HepG2 (cell line): ENCODE results near the gene CD28. TPM values are rescaled to one million over a fixed set of nuclear protein-coding genes. Genes with fewer than 3 reads are reported as not detected.

Source experiments
- ATAC-seq: fragments of 200-7000 bp; cut with Tn5 transposase; 3 replicates; pipeline ENCODE4 v1.9.1; 2020; ENCODE audit warnings: mild to moderate bottlenecking, moderate library complexity
- BruUV-seq: library from RNA; stranded (reverse); fragments of 400-500 nt; replicated peaks from 2 replicates; lab custom pipeline; 2021; lab: Mats Ljungman, UMichigan
- CTCF ChIA-PET: fragments of 300-600 bp; formaldehyde crosslinking; extraction: SDS; loops from one replicate; lab custom pipeline; 2021; ENCODE audit warnings: low total read pairs, inconsistent platforms, low intra/inter-chr PET ratio; lab: Yijun Ruan, JAX
- POLR2A ChIA-PET: fragments of 350-600 bp; sonication (Branson Sonifier 250); formaldehyde crosslinking; loops from one replicate; lab custom pipeline; 2020; ENCODE audit warnings: antibody characterized with exemption, inconsistent platforms; lab: Yijun Ruan, JAX
- DNase-seq: peaks from one replicate; pipeline ENCODE4 v3.0.0-alpha.2; 2015; ENCODE audit warnings: low spot score
- FAIRE-seq: peaks from 3 replicates; lab custom pipeline; 2011; peaks lifted over from hg19 to GRCh38; lab: Jason Lieb, UNC
- H2AFZ ChIP-seq: one replicate; pipeline ENCODE4 v1.6.1; 2011; ENCODE audit warnings: low read length, inconsistent platforms
- H3K27ac ChIP-seq: fragments of 300-600 bp; 3 replicates; pipeline ENCODE4 v1.8.0; 2011; ENCODE audit warnings: mixed run types, mild to moderate bottlenecking, mixed read lengths, low read length, inconsistent platforms; ENCODE audit not compliant: insufficient read depth; ENCODE audit errors: extremely low read length
- H3K27me3 ChIP-seq, 2 experiments: fragments of 200-600 bp in 1 of 2; 2 replicates in 1 of 2; 3 replicates in 1 of 2; pipeline versions ENCODE4 v1.6.0 to v1.8.0; 2011; ENCODE audit warnings: low read length in 2 of 2, mild to moderate bottlenecking in 2 of 2, moderate library complexity in 2 of 2, inconsistent platforms in 1 of 2; ENCODE audit not compliant: insufficient read depth in 2 of 2, control insufficient read depth in 1 of 2
- H3K36me3 ChIP-seq, 2 experiments: fragments of 200-600 bp in 1 of 2; replicated peaks in 1 of 2; 2 replicates in 1 of 2; 3 replicates in 1 of 2; pipeline versions ENCODE4 v1.5.1 to v1.8.0; 2011; ENCODE audit warnings: low read length in 2 of 2, inconsistent platforms in 1 of 2; ENCODE audit not compliant: insufficient read depth in 2 of 2, control insufficient read depth in 1 of 2
- H3K4me1 ChIP-seq: 2 replicates; pipeline ENCODE4 v1.5.1; 2012; ENCODE audit warnings: low read length, inconsistent platforms; ENCODE audit not compliant: insufficient read depth
- H3K4me2 ChIP-seq: 2 replicates; pipeline ENCODE4 v1.6.0; 2011; ENCODE audit warnings: low read depth, low read length, inconsistent platforms
- H3K4me3 ChIP-seq, 3 experiments: fragments of 200-600 bp in 1 of 3; sonication (generic), shearing (Covaris generic) in 1 of 3; replicated peaks in 1 of 3; 2 replicates each; pipeline ENCODE4 v1.5.1; 2011 to 2016; ENCODE audit warnings: low read length in 3 of 3, inconsistent platforms in 2 of 3, low read depth in 2 of 3, mild to moderate bottlenecking in 2 of 3, control low read depth in 1 of 3, mixed read lengths in 1 of 3; ENCODE audit not compliant: insufficient read depth in 1 of 3
- H3K79me2 ChIP-seq: one replicate; pipeline ENCODE4 v1.6.1; 2011; ENCODE audit warnings: low read length, inconsistent platforms; ENCODE audit not compliant: insufficient read depth
- H3K9ac ChIP-seq: 2 replicates; pipeline ENCODE4 v1.6.0; 2011; ENCODE audit warnings: mild to moderate bottlenecking, low read depth, low read length, inconsistent platforms; ENCODE audit not compliant: insufficient read depth
- H3K9me3 ChIP-seq: 2 replicates; pipeline ENCODE4 v1.5.1; 2012; ENCODE audit warnings: mild to moderate bottlenecking, low read length
- H4K20me1 ChIP-seq: 2 replicates; pipeline ENCODE4 v1.6.0; 2011; ENCODE audit warnings: inconsistent platforms, mild to moderate bottlenecking, low read length, moderate library complexity; ENCODE audit not compliant: insufficient read depth
- HNRNPH1 ChIP-seq: fragments of 200-400 bp; formaldehyde crosslinking; optimal IDR thresholded peaks from 2 replicates; pipeline ENCODE3; 2017; ENCODE audit warnings: mild to moderate bottlenecking, low read depth, low read length
- RFX1 ChIP-seq: fragments of 450-650 bp; IDR thresholded peaks from 2 replicates; pipeline ENCODE4 v1.6.1; 2017
- SATB2 ChIP-seq: sonication (generic); formaldehyde crosslinking; IDR thresholded peaks from 2 replicates; pipeline ENCODE4 v1.5.0; 2020; ENCODE audit warnings: missing genetic modification reagents
- ZBTB44 ChIP-seq: sonication (generic); formaldehyde crosslinking; IDR thresholded peaks from 2 replicates; pipeline ENCODE4 v1.4.0; 2020; ENCODE audit warnings: missing genetic modification reagents
- ZNF609 ChIP-seq: sonication (generic); formaldehyde crosslinking; IDR thresholded peaks from 2 replicates; pipeline ENCODE4 v1.4.0; 2020; ENCODE audit warnings: mild to moderate bottlenecking, missing genetic modification reagents, borderline replicate concordance
- ZSCAN29 ChIP-seq: sonication (generic); formaldehyde crosslinking; conservative IDR thresholded peaks from 2 replicates; pipeline ENCODE4 v1.4.0; 2020; ENCODE audit warnings: mild to moderate bottlenecking, missing genetic modification reagents
- WGBS: methylation state at CpG from one replicate; pipeline ENCODE4 v1.1.6; 2017; ENCODE audit warnings: low lambda C conversion rate; 5-methylcytosine and 5-hydroxymethylcytosine counted together
- in situ Hi-C: cut with HindIII; loops from 2 replicates; pipeline ENCODE4 v1.10.0; 2017; ENCODE audit warnings: low pct_unique_long_range_greater_than_20kb; ENCODE audit not compliant: extremely low pct_ligation_motif_present
- intact Hi-C: fragments of 100-400 bp; cut with micrococcal nuclease; formaldehyde crosslinking; loops from one replicate; pipeline ENCODE4 v1.10.0; 2022; ENCODE audit not compliant: unreplicated experiment
- polyA plus RNA-seq, 8 experiments: library from polyadenylated mRNA; depleted of rRNA in 3 of 8; stranded (reverse) in 7 of 8; unstranded in 1 of 8; fragments of >200 nt; fragmentation: Illumina TruSeq in 4 of 8; extraction: Trizol in 4 of 8; gene quantifications; 2 replicates each; pipeline versions ENCODE4 v1.2.1 to v1.2.3, GENCODE V29; 2011 to 2016; ENCODE audit warnings: low read depth in 4 of 8, missing spikeins in 1 of 8, mixed read lengths in 1 of 8; ENCODE audit not compliant: insufficient read depth in 1 of 8
- total RNA-seq, 5 experiments: library from RNA; depleted of rRNA; stranded (reverse); fragments of >200 nt; fragmentation: Illumina TruSeq; extraction: Trizol; gene quantifications; 2 replicates each; pipeline ENCODE4 v1.2.3, GENCODE V29; 2016; ENCODE audit warnings: low read depth in 1 of 5

The CD28 gene
- total and polyA plus RNA-seq, 2 of the 13 experiments (the other 11 are each of a cell fraction or from before 2014, with no cell fraction given): not detected

GRCh38 chr2:203743441-203743981 is 37.1 kb downstream of the CD28 start:
- ATAC-seq (no peak), FAIRE-seq (no peak), DNase-seq (no peak)
- Histone ChIP-seq H3K4me2 (no peak overlapping the region), H3K4me1 (peaks cover 11% of the 10 kb centered on the region), H4K20me1 (no peaks in the 10 kb centered on the region), H3K4me3 (no peak overlapping the region), H2AFZ (no peak overlapping the region), H3K9me3 (no peaks in the 10 kb centered on the region), H3K79me2 (no peaks in the 10 kb centered on the region), H3K27ac (no peak overlapping the region), H3K9ac (no peak overlapping the region), H3K36me3 (no peaks in the 10 kb centered on the region), H3K27me3 (no peaks in the 10 kb centered on the region; a peak in 1 of 5 replicates)
- POLR2A ChIA-PET: no interaction called here
- TF ChIP-seq SATB2 (no peak), HNRNPH1 (no peak), ZSCAN29 (CRISPR knock-in tag) (no peak), ZBTB44 (no peak), RFX1 (no peak), ZNF609 (CRISPR knock-in tag) (no peak)
- no TSS peak for BruUV-seq
- in situ Hi-C loops (no loop called here), intact Hi-C loops (no loop called here)
- CTCF ChIA-PET: no interaction called here
- 32% methylated on average over 2 of the region's 2 CpGs for WGBS
